SH-SY5Y (cell line): ENCODE data around the gene DOK7.

ENCODE experiments used
- GATA2 ChIP-seq: IDR thresholded peaks from 2 replicates; pipeline ENCODE4 v1.6.1; 2011; ENCODE audit warnings: mild to moderate bottlenecking, low read depth, low read length
- GATA3 ChIP-seq: IDR thresholded peaks from 2 replicates; pipeline ENCODE4 v1.6.1; 2011; ENCODE audit warnings: low read depth, mild to moderate bottlenecking, low read length, moderate library complexity

GRCh38 chr4:3473181-3473950 is 10.3 kb downstream of the DOK7 start:
- no peak for TF ChIP-seq GATA2
- no peak for TF ChIP-seq GATA3
